ENCODE data around the gene PHLDB3. TPM values are rescaled to one million over a fixed set of nuclear protein-coding genes. Genes with fewer than 3 reads are reported as not detected.

Gene PHLDB3
- total and polyA plus RNA-seq, 2 of the 4 experiments (the other 2 are of a cell fraction) = 2.9 to 10.6 TPM

DNA sequence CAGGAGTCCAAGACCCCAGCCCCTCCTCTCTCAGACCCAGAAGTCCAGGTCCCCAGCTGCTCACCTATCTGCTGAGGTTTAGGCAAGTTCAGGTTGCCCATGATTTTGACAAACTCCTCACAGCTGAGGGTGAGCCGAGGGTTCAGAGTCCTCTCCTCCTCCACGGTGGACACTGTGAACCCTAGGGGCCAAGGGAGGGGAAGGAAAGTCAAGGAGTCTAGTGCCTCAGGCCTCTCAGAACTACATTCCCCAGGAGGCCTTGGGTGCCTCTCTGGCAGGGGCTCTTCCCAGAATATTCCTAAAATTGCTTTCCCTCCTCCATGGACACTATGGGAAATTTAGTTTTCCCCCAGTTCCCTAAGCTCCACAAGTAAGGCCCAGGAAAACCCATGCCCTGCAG, 3.3 kb upstream of the PHLDB3 start:
- no peaks in the 10 kb centered on the region for H3K9me3 ChIP-seq (ENCODE audit: control insufficient read depth, insufficient read depth, low read length)
- no peak for DNase-seq
- H2BK120ac ChIP-seq (ENCODE audit: low read depth, low read length) = no peak overlapping the region
- peaks cover 20% of the 10 kb centered on the region for H3K36me3 ChIP-seq (ENCODE audit: control insufficient read depth, insufficient read depth, low read length)
- H2AK5ac ChIP-seq (ENCODE audit: low read depth, low read length) = no peak overlapping the region
- no peak overlapping the region for H2BK20ac ChIP-seq (ENCODE audit: low read depth, low read length)
- H2BK15ac ChIP-seq (ENCODE audit: low read depth, low read length) = no peak overlapping the region
- in situ Hi-C loops (cut with MboI; ENCODE audit: low sequenced_read_pairs) = no loop called here
- no peak overlapping the region for H3K56ac ChIP-seq (ENCODE audit: extremely low read depth, insufficient read depth, low read length)
- 0 out of 2 replicates have a peak, but pooled peaks cover 3% of the 10 kb centered on the region for H3K9me1 ChIP-seq (ENCODE audit: insufficient read depth, low read length)
- no peak overlapping the region for H2AFZ ChIP-seq (replicated peaks; ENCODE audit: low read length, poor library complexity)
- WGBS, 2 experiments (ENCODE audit: extremely low coverage in 2 of 2, insufficient read length in 1 of 2) = no CpG with 5 or more reads among the region's 2 CpGs
- peaks cover 2% of the 10 kb centered on the region; the same call in 1 of the 2 replicates for H3K4me1 ChIP-seq (ENCODE audit: control insufficient read depth, insufficient read depth, low read length)
- H3K4me2 ChIP-seq (ENCODE audit: low read depth, low read length) = no peak overlapping the region
- H2AK9ac ChIP-seq (replicated peaks; ENCODE audit: low read depth, low read length, poor library complexity) = no peak overlapping the region
- H3K9ac ChIP-seq (ENCODE audit: low read depth, low read length) = no peak overlapping the region
- H3K18ac ChIP-seq (ENCODE audit: low read depth, low read length) = no peak overlapping the region
- H4K5ac ChIP-seq (ENCODE audit: low read depth, low read length) = no peak overlapping the region
- ChIA-PET CTCF (no interaction called here), POLR2A (ENCODE audit: unreplicated experiment) (no interaction called here)
- H4K91ac ChIP-seq (ENCODE audit: insufficient read depth, low read depth, low read length) = no peak overlapping the region
- H3K23ac ChIP-seq (ENCODE audit: low read depth, low read length) = no peak overlapping the region
- no peak overlapping the region for H4K8ac ChIP-seq (ENCODE audit: low read depth in 2 of 2, low read length in 2 of 2)
- no peak overlapping the region for H2BK5ac ChIP-seq (ENCODE audit: low read depth, low read length, poor library complexity, severe bottlenecking)
- H4K20me1 ChIP-seq (ENCODE audit: insufficient read depth, low read length) = no peaks in the 10 kb centered on the region
- H3K27ac ChIP-seq (ENCODE audit: insufficient read depth, low read length) = no peak overlapping the region
- intact Hi-C loops (cut with micrococcal nuclease) = no loop called here
- H3K79me1 ChIP-seq (ENCODE audit: low read depth in 1 of 2, low read length in 2 of 2) = peaks cover 0 to 15% of the 10 kb centered on the region in 2 experiments; a peak in 2 of 4 replicates
- no TSS peak for BruUV-seq (replicated peaks)
- no peak for TF ChIP-seq CHD1 (IDR thresholded peaks at IDR 0.05; ENCODE audit: low read depth, low read length)
- no peak for TF ChIP-seq RAD21 (IDR thresholded peaks at IDR 0.05; ENCODE audit: low read length)
- TF ChIP-seq RCOR1 (IDR thresholded peaks at IDR 0.05; ENCODE audit: insufficient replicate concordance, low read length) = no peak
- no peak for TF ChIP-seq BHLHE40 (IDR thresholded peaks at IDR 0.05; ENCODE audit: low read depth, low read length)
- TF ChIP-seq POLR2A (IDR thresholded peaks at IDR 0.05; ENCODE audit: low read depth, low read length) = no peak
- TF ChIP-seq ELK1 (IDR thresholded peaks at IDR 0.05; ENCODE audit: borderline replicate concordance, low read depth, low read length) = no peak
- TF ChIP-seq MXI1 (IDR thresholded peaks at IDR 0.05; ENCODE audit: borderline replicate concordance, low read depth, low read length) = no peak
- no peak for TF ChIP-seq MAZ (IDR thresholded peaks at IDR 0.05; ENCODE audit: borderline replicate concordance, low read depth, low read length)
- no peak for TF ChIP-seq RFX5 (IDR thresholded peaks at IDR 0.05; ENCODE audit: low read depth, low read length)
- no peak for TF ChIP-seq USF2 (IDR thresholded peaks at IDR 0.05; ENCODE audit: low read depth, low read length)
- TF ChIP-seq SMC3 (IDR thresholded peaks at IDR 0.05; ENCODE audit: low read depth, low read length) = no peak
- H3K4me3 ChIP-seq (ENCODE audit: insufficient read depth, low read depth, low read length) = no peak overlapping the region
- no peaks in the 10 kb centered on the region for H3K27me3 ChIP-seq (ENCODE audit: control insufficient read depth, insufficient read depth, low read length)
- H3K14ac ChIP-seq (replicated peaks; ENCODE audit: low read depth, low read length) = no peak overlapping the region
- no peak for ATAC-seq (ENCODE audit: low read depth)
- H3K4ac ChIP-seq (ENCODE audit: low read depth, low read length) = no peak overlapping the region
- dilution Hi-C loops (cut with HindIII; ENCODE audit: low sequenced_read_pairs, unreplicated experiment) = no loop called here
